Mesenchymal stem cell (in vitro differentiated cells and primary cell): ENCODE data around the gene LGALS7B.

Source experiments
- DNase-seq: peaks from one replicate; pipeline ENCODE4 v3.0.0-alpha.2; 2013
- H2AFZ ChIP-seq: one replicate; pipeline ENCODE4 v1.6.1; 2013; ENCODE audit warnings: low read depth, mild to moderate bottlenecking, control low read depth, inconsistent platforms, low read length, moderate library complexity
- H2AK5ac ChIP-seq: 2 replicates; pipeline ENCODE4 v1.6.1; 2013; ENCODE audit warnings: low read length, moderate library complexity, mild to moderate bottlenecking, inconsistent platforms; ENCODE audit not compliant: severe bottlenecking
- H2BK120ac ChIP-seq: one replicate; pipeline ENCODE4 v1.6.1; 2013; ENCODE audit warnings: low read depth, mild to moderate bottlenecking, inconsistent platforms, low read length, moderate library complexity
- H2BK12ac ChIP-seq, 2 experiments: one replicate each; pipeline ENCODE4 v1.6.1; 2013; ENCODE audit warnings: inconsistent platforms in 2 of 2, low read length in 2 of 2, mild to moderate bottlenecking in 2 of 2, moderate library complexity in 2 of 2, control low read depth in 1 of 2
- H2BK15ac ChIP-seq: one replicate; pipeline ENCODE4 v1.6.1; 2013; ENCODE audit warnings: mild to moderate bottlenecking, low read depth, inconsistent platforms; ENCODE audit not compliant: poor library complexity, severe bottlenecking
- H2BK5ac ChIP-seq: 2 replicates; pipeline ENCODE4 v1.6.1; 2013; ENCODE audit warnings: low read depth, mild to moderate bottlenecking, low read length, control low read depth, inconsistent platforms; ENCODE audit not compliant: poor library complexity, severe bottlenecking
- H3K14ac ChIP-seq, 2 experiments: one replicate each; pipeline ENCODE4 v1.6.1; 2013; ENCODE audit warnings: inconsistent platforms in 2 of 2, low read length in 2 of 2, control low read depth in 1 of 2, mild to moderate bottlenecking in 1 of 2, moderate library complexity in 1 of 2
- H3K18ac ChIP-seq, 2 experiments: one replicate each; pipeline ENCODE4 v1.6.1; 2013; ENCODE audit warnings: inconsistent platforms in 2 of 2, low read length in 2 of 2, control low read depth in 1 of 2, low read depth in 1 of 2, mild to moderate bottlenecking in 1 of 2
- H3K23ac ChIP-seq, 2 experiments: one replicate each; pipeline ENCODE4 v1.6.1; 2013; ENCODE audit warnings: inconsistent platforms in 2 of 2, low read length in 2 of 2, mild to moderate bottlenecking in 2 of 2, moderate library complexity in 2 of 2, control low read depth in 1 of 2
- H3K27ac ChIP-seq: 2 replicates; pipeline ENCODE4 v1.5.1; 2013; ENCODE audit warnings: mild to moderate bottlenecking, moderate library complexity, low read length, control low read depth, inconsistent platforms; ENCODE audit not compliant: poor library complexity, severe bottlenecking
- H3K27me3 ChIP-seq, 2 experiments: 2 replicates each; pipeline versions ENCODE4 v1.6.1 to v1.7.0; 2013; ENCODE audit warnings: low read length in 2 of 2, mild to moderate bottlenecking in 2 of 2, moderate library complexity in 2 of 2, control low read depth in 1 of 2, inconsistent platforms in 1 of 2; ENCODE audit not compliant: control insufficient read depth in 1 of 2, insufficient read depth in 1 of 2
- H3K36me3 ChIP-seq, 2 experiments: 2 replicates each; pipeline versions ENCODE4 v1.6.1 to v1.7.0; 2013; ENCODE audit warnings: low read length in 2 of 2, control low read depth in 1 of 2, inconsistent platforms in 1 of 2, low read depth in 1 of 2, mild to moderate bottlenecking in 1 of 2; ENCODE audit not compliant: insufficient read depth in 2 of 2, control insufficient read depth in 1 of 2
- H3K4ac ChIP-seq, 2 experiments: one replicate each; pipeline ENCODE4 v1.6.1; 2013; ENCODE audit warnings: inconsistent platforms in 2 of 2, low read length in 2 of 2, mild to moderate bottlenecking in 2 of 2, moderate library complexity in 2 of 2, control low read depth in 1 of 2, low read depth in 1 of 2
- H3K4me1 ChIP-seq: 2 replicates; pipeline ENCODE4 v1.6.1; 2013; ENCODE audit warnings: low read depth, low read length, control low read depth; ENCODE audit not compliant: control insufficient read depth, insufficient read depth
- H3K4me2 ChIP-seq: 2 replicates; pipeline ENCODE4 v1.6.1; 2013; ENCODE audit warnings: low read length, mild to moderate bottlenecking, inconsistent platforms; ENCODE audit not compliant: poor library complexity, severe bottlenecking
- H3K4me3 ChIP-seq, 2 experiments: 2 replicates each; pipeline versions ENCODE4 v1.5.1 to v1.7.0; 2013; ENCODE audit warnings: low read length in 2 of 2, mild to moderate bottlenecking in 2 of 2, control low read depth in 1 of 2, low read depth in 1 of 2; ENCODE audit not compliant: insufficient read depth in 1 of 2
- H3K79me1 ChIP-seq: replicated peaks from 2 replicates; pipeline ENCODE4 v1.6.1; 2013; ENCODE audit warnings: mild to moderate bottlenecking, control low read depth, low read length, inconsistent platforms; ENCODE audit not compliant: poor library complexity, severe bottlenecking
- H3K9ac ChIP-seq: 2 replicates; pipeline ENCODE4 v1.7.0; 2013; ENCODE audit warnings: mild to moderate bottlenecking, low read length, moderate library complexity
- H3K9me3 ChIP-seq: 2 replicates; pipeline ENCODE4 v1.7.0; 2013; ENCODE audit warnings: mild to moderate bottlenecking, low read length; ENCODE audit not compliant: control insufficient read depth
- H4K8ac ChIP-seq: one replicate; pipeline ENCODE4 v1.6.1; 2013; ENCODE audit warnings: inconsistent platforms, mild to moderate bottlenecking, low read length, moderate library complexity
- H4K91ac ChIP-seq: one replicate; pipeline ENCODE4 v1.6.1; 2013; ENCODE audit warnings: mild to moderate bottlenecking, low read length, inconsistent platforms
- WGBS: methylation state at CpG from one replicate; pipeline ENCODE4 v1.1.7; 2013; ENCODE audit warnings: mixed read lengths; 5-methylcytosine and 5-hydroxymethylcytosine counted together

Gene LGALS7B

GRCh38 chr19:38838986-38839761 lies 50.2 kb downstream of the LGALS7B start:
- H2BK15ac ChIP-seq: no peak overlapping the region
- H3K23ac ChIP-seq: no peak overlapping the region
- no peak overlapping the region for H4K8ac ChIP-seq
- peaks cover 88 to 92% of the 10 kb centered on the region in 2 experiments for H3K36me3 ChIP-seq
- no peak overlapping the region for H4K91ac ChIP-seq
- H3K9me3 ChIP-seq: no peaks in the 10 kb centered on the region
- H2BK5ac ChIP-seq: no peak overlapping the region
- no peak overlapping the region for H3K4me2 ChIP-seq
- H3K27ac ChIP-seq: no peak overlapping the region
- no peak overlapping the region for H2AK5ac ChIP-seq
- H3K27me3 ChIP-seq: no peaks in the 10 kb centered on the region
- no peak overlapping the region for H3K4me3 ChIP-seq
- H3K79me1 ChIP-seq: peaks cover 13% of the 10 kb centered on the region
- H2BK120ac ChIP-seq: no peak overlapping the region
- H3K18ac ChIP-seq: no peak overlapping the region
- WGBS: 98% methylated on average over 11 of the region's 12 CpGs
- peaks cover 8% of the 10 kb centered on the region for H3K4me1 ChIP-seq
- DNase-seq: no peak
- H2BK12ac ChIP-seq: no peak overlapping the region
- peak overlapping the region; percentile 34 for H3K9ac ChIP-seq
- no peak overlapping the region for H3K14ac ChIP-seq
- no peak overlapping the region for H2AFZ ChIP-seq
- H3K4ac ChIP-seq: no peak overlapping the region

GRCh38 chr19:38839816-38840582 lies 51.0 kb downstream of the LGALS7B start:
- no peak overlapping the region for H4K8ac ChIP-seq
- peak overlapping the region; percentile 34 for H3K9ac ChIP-seq
- no peak overlapping the region for H2BK15ac ChIP-seq
- H3K4me1 ChIP-seq: peaks cover 8% of the 10 kb centered on the region
- 94% methylated on average over 23 of the region's 28 CpGs for WGBS
- no peak overlapping the region for H3K14ac ChIP-seq
- no peak overlapping the region for H2BK12ac ChIP-seq
- H4K91ac ChIP-seq: no peak overlapping the region
- no peak overlapping the region for H3K23ac ChIP-seq
- no peak overlapping the region for H3K27ac ChIP-seq
- H2AFZ ChIP-seq: no peak overlapping the region
- no peak overlapping the region for H3K4me3 ChIP-seq
- H3K18ac ChIP-seq: no peak overlapping the region
- H3K4me2 ChIP-seq: no peak overlapping the region
- H3K9me3 ChIP-seq: no peaks in the 10 kb centered on the region
- H2BK120ac ChIP-seq: no peak overlapping the region
- H3K27me3 ChIP-seq: no peaks in the 10 kb centered on the region
- H2BK5ac ChIP-seq: no peak overlapping the region
- no peak overlapping the region for H2AK5ac ChIP-seq
- H3K4ac ChIP-seq: no peak overlapping the region
- peaks cover 95 to 96% of the 10 kb centered on the region in 2 experiments for H3K36me3 ChIP-seq
- peaks cover 16% of the 10 kb centered on the region for H3K79me1 ChIP-seq
- DNase-seq: no peak

GRCh38 chr19:38840583-38840968 lies 51.6 kb downstream of the LGALS7B start:
- H3K9ac ChIP-seq: peak overlapping the region; percentile 14
- H3K4me1 ChIP-seq: peaks cover 8% of the 10 kb centered on the region
- H3K79me1 ChIP-seq: peaks cover 16% of the 10 kb centered on the region
- H3K4ac ChIP-seq: no peak overlapping the region
- no peak overlapping the region for H3K27ac ChIP-seq
- H2AK5ac ChIP-seq: no peak overlapping the region
- no peak overlapping the region for H3K18ac ChIP-seq
- no peak overlapping the region for H2BK12ac ChIP-seq
- peaks cover 95 to 98% of the 10 kb centered on the region in 2 experiments for H3K36me3 ChIP-seq
- H4K8ac ChIP-seq: no peak overlapping the region
- H3K4me2 ChIP-seq: no peak overlapping the region
- no peak overlapping the region for H3K4me3 ChIP-seq
- no peak overlapping the region for H2BK5ac ChIP-seq
- 100% methylated on average over 5 of the region's 5 CpGs for WGBS
- no peak overlapping the region for H2BK15ac ChIP-seq
- no peak for DNase-seq
- no peaks in the 10 kb centered on the region for H3K9me3 ChIP-seq
- no peak overlapping the region for H3K23ac ChIP-seq
- H3K27me3 ChIP-seq: no peaks in the 10 kb centered on the region
- H2BK120ac ChIP-seq: no peak overlapping the region
- H4K91ac ChIP-seq: no peak overlapping the region
- H3K14ac ChIP-seq: no peak overlapping the region
- H2AFZ ChIP-seq: no peak overlapping the region
